HL-60 (cell line): ENCODE measurements around the gene HTR3A.

Experiments used
- CTCF ChIP-seq: IDR thresholded peaks from one replicate; pipeline ENCODE4 v1.5.1; 2011; ENCODE audit warnings: low read length, control low read depth, inconsistent platforms; ENCODE audit not compliant: insufficient read depth
- SPI1 ChIP-seq: IDR thresholded peaks from 2 replicates; pipeline ENCODE4 v1.6.1; 2012; ENCODE audit warnings: low read depth, mild to moderate bottlenecking, borderline replicate concordance

GRCh38 chr11:113967361-113967760, 7.5 kb upstream of the HTR3A start:
- TF ChIP-seq CTCF (no peak), SPI1 (no peak)
